Vagina (tissue), 2 donors: ENCODE data around the gene EHMT1.

Source experiments
- POLR2A ChIP-seq, 2 donors: fragments of 450-650 bp; IDR thresholded peaks; one replicate each; pipeline ENCODE4 v1.6.1; 2017; ENCODE audit warnings: antibody characterized with exemption in 2 of 2, mild to moderate bottlenecking in 2 of 2, moderate library complexity in 2 of 2
- POLR2AphosphoS5 ChIP-seq, 2 donors: sonication (generic); formaldehyde crosslinking; IDR thresholded peaks; one replicate each; pipeline ENCODE4 v1.9.0; 2017; ENCODE audit warnings: antibody characterized with exemption in 2 of 2, mild to moderate bottlenecking in 2 of 2, low read depth in 1 of 2; ENCODE audit not compliant: insufficient read depth in 1 of 2
- TF ChIP-seq, protein P1 (sequence below), 3 experiments: fragments of 450-650 bp in 2 of 3; fragments of 200-600 bp in 1 of 3; sonication (generic) in 1 of 3; IDR thresholded peaks; one replicate each; pipeline ENCODE4 v1.5.1; 2017 to 2019; ENCODE audit warnings: antibody characterized with exemption in 3 of 3, mild to moderate bottlenecking in 2 of 3, moderate library complexity in 2 of 3

DNA sequence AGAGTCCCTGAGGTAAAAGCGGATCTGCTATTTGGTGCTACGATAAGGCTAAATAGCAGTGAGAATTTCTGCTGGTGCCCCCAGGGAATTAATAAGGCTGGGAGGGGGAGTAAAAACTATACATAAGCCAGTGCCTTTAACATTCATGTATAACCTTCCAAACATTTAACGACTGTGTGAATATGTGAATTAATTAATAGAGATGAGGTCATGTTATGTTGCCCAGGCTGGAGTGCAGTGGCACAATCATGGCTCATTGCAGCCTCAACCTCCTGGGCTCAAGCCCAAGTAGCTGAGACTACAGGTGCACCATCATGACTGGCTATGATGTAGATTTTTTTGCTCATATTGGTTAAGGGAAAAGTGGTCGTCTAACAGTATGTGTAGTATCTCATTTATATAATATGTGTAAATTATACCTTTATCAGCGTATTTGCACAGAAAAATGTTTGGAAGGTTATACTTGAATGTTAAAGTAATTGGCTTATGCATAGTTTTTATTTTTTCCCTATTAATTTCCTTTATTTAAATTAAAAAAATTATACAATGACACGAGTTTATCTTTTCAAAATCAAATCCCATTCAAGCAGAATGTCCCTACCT is 64.6 kb downstream of the EHMT1 start:
- TF ChIP-seq POLR2AphosphoS5 (IDR thresholded peaks at IDR 0.05; ENCODE audit: insufficient read depth in 1 of 2, low read depth in 1 of 2), result no peak
- no peak for TF ChIP-seq POLR2A (IDR thresholded peaks at IDR 0.05)
- TF ChIP-seq, protein P1, sequence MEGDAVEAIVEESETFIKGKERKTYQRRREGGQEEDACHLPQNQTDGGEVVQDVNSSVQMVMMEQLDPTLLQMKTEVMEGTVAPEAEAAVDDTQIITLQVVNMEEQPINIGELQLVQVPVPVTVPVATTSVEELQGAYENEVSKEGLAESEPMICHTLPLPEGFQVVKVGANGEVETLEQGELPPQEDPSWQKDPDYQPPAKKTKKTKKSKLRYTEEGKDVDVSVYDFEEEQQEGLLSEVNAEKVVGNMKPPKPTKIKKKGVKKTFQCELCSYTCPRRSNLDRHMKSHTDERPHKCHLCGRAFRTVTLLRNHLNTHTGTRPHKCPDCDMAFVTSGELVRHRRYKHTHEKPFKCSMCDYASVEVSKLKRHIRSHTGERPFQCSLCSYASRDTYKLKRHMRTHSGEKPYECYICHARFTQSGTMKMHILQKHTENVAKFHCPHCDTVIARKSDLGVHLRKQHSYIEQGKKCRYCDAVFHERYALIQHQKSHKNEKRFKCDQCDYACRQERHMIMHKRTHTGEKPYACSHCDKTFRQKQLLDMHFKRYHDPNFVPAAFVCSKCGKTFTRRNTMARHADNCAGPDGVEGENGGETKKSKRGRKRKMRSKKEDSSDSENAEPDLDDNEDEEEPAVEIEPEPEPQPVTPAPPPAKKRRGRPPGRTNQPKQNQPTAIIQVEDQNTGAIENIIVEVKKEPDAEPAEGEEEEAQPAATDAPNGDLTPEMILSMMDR (IDR thresholded peaks at IDR 0.05), result no peak
